HepG2 (cell line): ENCODE data around the gene ZNF786. TPM values are rescaled to one million over a fixed set of nuclear protein-coding genes. Genes with fewer than 3 reads are reported as not detected.

Source experiments
- ARHGAP35 ChIP-seq: sonication (generic); formaldehyde crosslinking; IDR thresholded peaks from 2 replicates; pipeline ENCODE4 v1.9.0; 2022; ENCODE audit warnings: mild to moderate bottlenecking, inconsistent platforms, moderate library complexity, missing genetic modification reagents, borderline replicate concordance
- BRF2 ChIP-seq: sonication (generic); formaldehyde crosslinking; IDR thresholded peaks from 2 replicates; pipeline ENCODE4 v1.8.1; 2022; ENCODE audit warnings: mild to moderate bottlenecking, missing genetic modification reagents
- KDM4B ChIP-seq: sonication (generic); formaldehyde crosslinking; IDR thresholded peaks from 2 replicates; pipeline ENCODE4 v1.4.0; 2020; ENCODE audit warnings: missing genetic modification reagents
- KLF6 ChIP-seq: IDR thresholded peaks from 2 replicates; pipeline ENCODE4 v1.8.0; 2016; ENCODE audit warnings: missing biosample characterization, missing genetic modification reagents
- MZF1 ChIP-seq: sonication (generic); formaldehyde crosslinking; IDR thresholded peaks from 2 replicates; pipeline ENCODE4 v1.8.1; 2023; ENCODE audit warnings: mild to moderate bottlenecking, missing genetic modification reagents, borderline replicate concordance
- NCOA1 ChIP-seq: sonication (generic); formaldehyde crosslinking; IDR thresholded peaks from 2 replicates; pipeline ENCODE4 v1.9.0; 2021; ENCODE audit warnings: missing genetic modification reagents
- NFE2L1 ChIP-seq: sonication (generic); formaldehyde crosslinking; IDR thresholded peaks from 2 replicates; pipeline ENCODE4 v1.4.0; 2020; ENCODE audit warnings: missing genetic modification reagents, mild to moderate bottlenecking, borderline replicate concordance
- NR2C2 ChIP-seq: sonication (generic); formaldehyde crosslinking; IDR thresholded peaks from 2 replicates; pipeline ENCODE4 v1.4.0; 2020; ENCODE audit warnings: missing genetic modification reagents, mild to moderate bottlenecking, moderate library complexity, borderline replicate concordance
- PBX2 ChIP-seq: IDR thresholded peaks from 2 replicates; pipeline ENCODE4 v1.6.1; 2016; ENCODE audit warnings: control low read depth
- ZNF3 ChIP-seq: IDR thresholded peaks from 2 replicates; pipeline ENCODE4 v1.7.0; 2017; ENCODE audit warnings: inconsistent platforms
- ZNF564 ChIP-seq: sonication (generic); formaldehyde crosslinking; IDR thresholded peaks from 2 replicates; pipeline ENCODE4 v1.8.1; 2023; ENCODE audit warnings: mild to moderate bottlenecking, missing genetic modification reagents
- ZNF878 ChIP-seq: sonication (generic); formaldehyde crosslinking; IDR thresholded peaks from 2 replicates; pipeline ENCODE4 v1.8.1; 2023; ENCODE audit warnings: mild to moderate bottlenecking, missing genetic modification reagents, moderate library complexity
- ZNF883 ChIP-seq: sonication (generic); formaldehyde crosslinking; IDR thresholded peaks from 2 replicates; pipeline ENCODE4 v1.5.1; 2020; ENCODE audit warnings: mild to moderate bottlenecking, missing genetic modification reagents; ENCODE audit errors: not compliant biosample characterization
- polyA plus RNA-seq, 8 experiments: library from polyadenylated mRNA; depleted of rRNA in 3 of 8; stranded (reverse) in 7 of 8; unstranded in 1 of 8; fragments of >200 nt; fragmentation: Illumina TruSeq in 4 of 8; extraction: Trizol in 4 of 8; gene quantifications; 2 replicates each; pipeline versions ENCODE4 v1.2.1 to v1.2.3, GENCODE V29; 2011 to 2016; ENCODE audit warnings: low read depth in 4 of 8, missing spikeins in 1 of 8, mixed read lengths in 1 of 8; ENCODE audit not compliant: insufficient read depth in 1 of 8
- total RNA-seq, 5 experiments: library from RNA; depleted of rRNA; stranded (reverse); fragments of >200 nt; fragmentation: Illumina TruSeq; extraction: Trizol; gene quantifications; 2 replicates each; pipeline ENCODE4 v1.2.3, GENCODE V29; 2016; ENCODE audit warnings: low read depth in 1 of 5
- TF ChIP-seq, protein P1 (sequence below): sonication (generic); formaldehyde crosslinking; IDR thresholded peaks from 2 replicates; pipeline ENCODE4 v1.9.0; 2021; ENCODE audit warnings: missing genetic modification reagents, borderline replicate concordance
- TF ChIP-seq, protein P2 (sequence below): sonication (generic); formaldehyde crosslinking; IDR thresholded peaks from 2 replicates; pipeline ENCODE4 v1.5.0; 2020; ENCODE audit warnings: missing genetic modification reagents
- TF ChIP-seq, protein P3 (sequence below): sonication (generic); formaldehyde crosslinking; IDR thresholded peaks from 2 replicates; pipeline ENCODE4 v1.4.0; 2020; ENCODE audit warnings: missing genetic modification reagents
- TF ChIP-seq, protein P4 (sequence below): sonication (generic); formaldehyde crosslinking; IDR thresholded peaks from 2 replicates; pipeline ENCODE4 v1.4.0; 2020; ENCODE audit warnings: missing genetic modification reagents

Gene ZNF786
- total and polyA plus RNA-seq, 2 of the 13 experiments (the other 11 are each of a cell fraction or from before 2014, with no cell fraction given): 2.0 to 4.0 TPM

DNA sequence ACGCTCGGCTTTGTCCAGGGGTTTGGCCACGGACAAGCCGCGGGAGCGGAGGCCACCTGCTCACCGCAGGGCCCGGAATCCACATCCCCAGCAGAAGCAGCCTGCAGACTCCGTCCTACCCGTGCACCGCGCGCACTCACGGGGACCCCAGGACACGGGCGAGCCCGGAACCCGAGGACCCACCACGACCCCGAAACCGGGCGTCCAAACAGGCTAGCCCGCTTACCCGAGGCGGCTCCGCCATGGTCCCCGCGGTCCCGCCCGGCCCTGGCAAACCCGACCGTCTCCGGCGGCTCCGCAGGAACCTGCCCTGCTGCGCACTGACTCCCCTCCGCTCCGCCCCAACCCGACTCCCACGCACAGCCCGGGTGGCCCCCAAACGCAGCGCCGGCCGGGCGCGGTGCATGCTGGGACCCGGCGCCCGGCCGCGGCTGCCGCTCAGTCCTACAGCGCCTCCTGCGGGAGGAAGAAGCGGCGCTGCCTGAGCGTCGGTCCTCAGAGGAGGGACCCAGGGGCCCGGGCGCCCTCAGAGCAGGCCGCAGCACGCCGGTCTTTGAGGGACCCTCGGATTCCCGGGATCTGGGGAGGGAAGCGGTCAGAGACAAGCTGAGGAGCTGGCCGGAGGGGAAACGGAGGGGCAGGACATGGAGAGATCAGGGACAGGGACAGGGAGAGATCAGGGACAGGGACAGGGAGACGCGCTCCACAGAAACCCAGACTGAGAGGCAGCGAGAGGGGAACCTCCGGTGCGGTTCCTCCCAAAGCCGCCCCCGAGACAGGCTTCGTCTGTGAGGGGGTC lies at the start of gene ZNF786 (continued):
- TF ChIP-seq, protein P1, sequence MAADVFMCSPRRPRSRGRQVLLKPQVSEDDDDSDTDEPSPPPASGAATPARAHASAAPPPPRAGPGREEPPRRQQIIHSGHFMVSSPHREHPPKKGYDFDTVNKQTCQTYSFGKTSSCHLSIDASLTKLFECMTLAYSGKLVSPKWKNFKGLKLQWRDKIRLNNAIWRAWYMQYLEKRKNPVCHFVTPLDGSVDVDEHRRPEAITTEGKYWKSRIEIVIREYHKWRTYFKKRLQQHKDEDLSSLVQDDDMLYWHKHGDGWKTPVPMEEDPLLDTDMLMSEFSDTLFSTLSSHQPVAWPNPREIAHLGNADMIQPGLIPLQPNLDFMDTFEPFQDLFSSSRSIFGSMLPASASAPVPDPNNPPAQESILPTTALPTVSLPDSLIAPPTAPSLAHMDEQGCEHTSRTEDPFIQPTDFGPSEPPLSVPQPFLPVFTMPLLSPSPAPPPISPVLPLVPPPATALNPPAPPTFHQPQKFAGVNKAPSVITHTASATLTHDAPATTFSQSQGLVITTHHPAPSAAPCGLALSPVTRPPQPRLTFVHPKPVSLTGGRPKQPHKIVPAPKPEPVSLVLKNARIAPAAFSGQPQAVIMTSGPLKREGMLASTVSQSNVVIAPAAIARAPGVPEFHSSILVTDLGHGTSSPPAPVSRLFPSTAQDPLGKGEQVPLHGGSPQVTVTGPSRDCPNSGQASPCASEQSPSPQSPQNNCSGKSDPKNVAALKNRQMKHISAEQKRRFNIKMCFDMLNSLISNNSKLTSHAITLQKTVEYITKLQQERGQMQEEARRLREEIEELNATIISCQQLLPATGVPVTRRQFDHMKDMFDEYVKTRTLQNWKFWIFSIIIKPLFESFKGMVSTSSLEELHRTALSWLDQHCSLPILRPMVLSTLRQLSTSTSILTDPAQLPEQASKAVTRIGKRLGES (CRISPR knock-in tag): peak; percentile 51; the same call in 1 of the 2 replicates
- TF ChIP-seq ZNF3 (no peak), PBX2 (CRISPR knock-in tag) (no peak), BRF2 (peak; percentile 56; the same call in 1 of the 2 replicates), MZF1 (CRISPR knock-in tag) (no peak), ZNF564 (CRISPR knock-in tag) (0 out of 2 replicates have a peak, but pooled peaks have one; percentile 25), ARHGAP35 (CRISPR knock-in tag) (peak; percentile 89; the same call in 1 of the 2 replicates), KLF6 (CRISPR knock-in tag) (peak; percentile 81), KDM4B (CRISPR knock-in tag) (no peak; the same call in 1 of the 2 replicates), ZNF883 (CRISPR knock-in tag) (peak; percentile 77), NFE2L1 (CRISPR knock-in tag) (peak; percentile 54; the same call in 1 of the 2 replicates), ZNF878 (CRISPR knock-in tag) (peak; percentile 42; the same call in 1 of the 2 replicates), NR2C2 (peak; percentile 42; the same call in 1 of the 2 replicates), NCOA1 (CRISPR knock-in tag) (peak; percentile 96; the same call in 1 of the 2 replicates)
- TF ChIP-seq, protein P2, sequence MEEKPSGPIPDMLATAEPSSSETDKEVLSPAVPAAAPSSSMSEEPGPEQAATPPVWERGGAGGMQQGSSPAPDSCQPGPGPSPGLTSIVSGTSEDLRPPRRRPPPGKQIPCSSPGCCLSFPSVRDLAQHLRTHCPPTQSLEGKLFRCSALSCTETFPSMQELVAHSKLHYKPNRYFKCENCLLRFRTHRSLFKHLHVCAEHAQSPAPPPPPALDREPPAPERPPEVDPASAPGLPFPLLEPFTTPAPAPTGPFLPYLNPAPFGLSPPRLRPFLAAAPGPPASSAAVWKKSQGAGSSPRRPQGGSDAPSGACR (CRISPR knock-in tag): peak; percentile 57; the same call in 1 of the 2 replicates
- TF ChIP-seq, protein P3, sequence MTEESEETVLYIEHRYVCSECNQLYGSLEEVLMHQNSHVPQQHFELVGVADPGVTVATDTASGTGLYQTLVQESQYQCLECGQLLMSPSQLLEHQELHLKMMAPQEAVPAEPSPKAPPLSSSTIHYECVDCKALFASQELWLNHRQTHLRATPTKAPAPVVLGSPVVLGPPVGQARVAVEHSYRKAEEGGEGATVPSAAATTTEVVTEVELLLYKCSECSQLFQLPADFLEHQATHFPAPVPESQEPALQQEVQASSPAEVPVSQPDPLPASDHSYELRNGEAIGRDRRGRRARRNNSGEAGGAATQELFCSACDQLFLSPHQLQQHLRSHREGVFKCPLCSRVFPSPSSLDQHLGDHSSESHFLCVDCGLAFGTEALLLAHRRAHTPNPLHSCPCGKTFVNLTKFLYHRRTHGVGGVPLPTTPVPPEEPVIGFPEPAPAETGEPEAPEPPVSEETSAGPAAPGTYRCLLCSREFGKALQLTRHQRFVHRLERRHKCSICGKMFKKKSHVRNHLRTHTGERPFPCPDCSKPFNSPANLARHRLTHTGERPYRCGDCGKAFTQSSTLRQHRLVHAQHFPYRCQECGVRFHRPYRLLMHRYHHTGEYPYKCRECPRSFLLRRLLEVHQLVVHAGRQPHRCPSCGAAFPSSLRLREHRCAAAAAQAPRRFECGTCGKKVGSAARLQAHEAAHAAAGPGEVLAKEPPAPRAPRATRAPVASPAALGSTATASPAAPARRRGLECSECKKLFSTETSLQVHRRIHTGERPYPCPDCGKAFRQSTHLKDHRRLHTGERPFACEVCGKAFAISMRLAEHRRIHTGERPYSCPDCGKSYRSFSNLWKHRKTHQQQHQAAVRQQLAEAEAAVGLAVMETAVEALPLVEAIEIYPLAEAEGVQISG (CRISPR knock-in tag): peak; percentile 96
- TF ChIP-seq, protein P4, sequence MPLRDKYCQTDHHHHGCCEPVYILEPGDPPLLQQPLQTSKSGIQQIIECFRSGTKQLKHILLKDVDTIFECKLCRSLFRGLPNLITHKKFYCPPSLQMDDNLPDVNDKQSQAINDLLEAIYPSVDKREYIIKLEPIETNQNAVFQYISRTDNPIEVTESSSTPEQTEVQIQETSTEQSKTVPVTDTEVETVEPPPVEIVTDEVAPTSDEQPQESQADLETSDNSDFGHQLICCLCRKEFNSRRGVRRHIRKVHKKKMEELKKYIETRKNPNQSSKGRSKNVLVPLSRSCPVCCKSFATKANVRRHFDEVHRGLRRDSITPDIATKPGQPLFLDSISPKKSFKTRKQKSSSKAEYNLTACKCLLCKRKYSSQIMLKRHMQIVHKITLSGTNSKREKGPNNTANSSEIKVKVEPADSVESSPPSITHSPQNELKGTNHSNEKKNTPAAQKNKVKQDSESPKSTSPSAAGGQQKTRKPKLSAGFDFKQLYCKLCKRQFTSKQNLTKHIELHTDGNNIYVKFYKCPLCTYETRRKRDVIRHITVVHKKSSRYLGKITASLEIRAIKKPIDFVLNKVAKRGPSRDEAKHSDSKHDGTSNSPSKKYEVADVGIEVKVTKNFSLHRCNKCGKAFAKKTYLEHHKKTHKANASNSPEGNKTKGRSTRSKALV (CRISPR knock-in tag): peak; percentile 26; the same call in 1 of the 2 replicates
